H1 (cell line): ENCODE measurements around the gene SENP7. TPM values are rescaled to one million over a fixed set of nuclear protein-coding genes. Genes with fewer than 3 reads are reported as not detected.

Experiments
- CTCF ChIA-PET: fragments of 300-600 bp; sonication (Branson Sonifier 250); formaldehyde crosslinking; loops from one replicate; lab custom pipeline; 2021; ENCODE audit not compliant: partially characterized antibody; lab: Charles Lee
- POLR2A ChIA-PET: fragments of 300-600 bp; sonication (Branson Sonifier 250); formaldehyde crosslinking; loops from one replicate; lab custom pipeline; 2021; ENCODE audit warnings: inconsistent platforms; ENCODE audit not compliant: partially characterized antibody; lab: Charles Lee
- DNase-seq, 2 experiments: peaks; one replicate each; pipeline versions ENCODE4 v3.0.0 to v3.0.0-alpha.2; 2010 to 2022; ENCODE audit warnings: low spot score in 2 of 2, low read depth in 1 of 2, mixed read lengths in 1 of 2
- FAIRE-seq: peaks from 2 replicates; lab custom pipeline; 2011; peaks lifted over from hg19 to GRCh38; lab: Jason Lieb, UNC
- H2AFZ ChIP-seq: 2 replicates; pipeline ENCODE4 v1.8.1; 2012; ENCODE audit warnings: low read length, inconsistent platforms
- H2AK5ac ChIP-seq: 2 replicates; pipeline ENCODE4 v1.6.1; 2013; ENCODE audit warnings: low read depth, low read length
- H2BK120ac ChIP-seq: replicated peaks from 2 replicates; pipeline ENCODE3; 2013; ENCODE audit warnings: low read depth, low read length, inconsistent platforms
- H2BK12ac ChIP-seq: 2 replicates; pipeline ENCODE4 v1.6.1; 2013; ENCODE audit warnings: low read depth, low read length
- H2BK15ac ChIP-seq: 2 replicates; pipeline ENCODE4 v1.6.1; 2013; ENCODE audit warnings: low read length
- H2BK20ac ChIP-seq: 2 replicates; pipeline ENCODE4 v1.6.1; 2013; ENCODE audit warnings: low read length
- H2BK5ac ChIP-seq: 2 replicates; pipeline ENCODE4 v1.6.1; 2013; ENCODE audit warnings: low read depth, low read length
- H3K14ac ChIP-seq: 2 replicates; pipeline ENCODE4 v1.6.1; 2013; ENCODE audit warnings: inconsistent platforms; ENCODE audit not compliant: insufficient read length
- H3K18ac ChIP-seq: 2 replicates; pipeline ENCODE4 v1.6.1; 2013; ENCODE audit warnings: low read length; ENCODE audit errors: extremely low read depth
- H3K23ac ChIP-seq: 2 replicates; pipeline ENCODE4 v1.6.1; 2013; ENCODE audit warnings: inconsistent platforms; ENCODE audit not compliant: insufficient read length
- H3K23me2 ChIP-seq: 2 replicates; pipeline ENCODE4 v1.6.1; 2013; ENCODE audit warnings: low read depth, low read length
- H3K27ac ChIP-seq: 2 replicates; pipeline ENCODE4 v1.6.1; 2011; ENCODE audit warnings: low read depth, low read length, inconsistent platforms
- H3K27me3 ChIP-seq, 4 experiments: replicated peaks in 1 of 4; 1 replicate in 1 of 4; 2 replicates in 3 of 4; pipeline versions ENCODE4 v1.6.1 to v1.8.1; 2011 to 2013; ENCODE audit warnings: low read length in 3 of 4, mild to moderate bottlenecking in 3 of 4, inconsistent platforms in 2 of 4, mixed read lengths in 2 of 4, moderate library complexity in 1 of 4; ENCODE audit not compliant: control insufficient read depth in 3 of 4, insufficient read depth in 3 of 4; ENCODE audit errors: extremely low read depth in 1 of 4
- H3K36me3 ChIP-seq, 4 experiments: 2 replicates each; pipeline versions ENCODE4 v1.6.1 to v1.8.1; 2011 to 2013; ENCODE audit warnings: mild to moderate bottlenecking in 4 of 4, low read length in 3 of 4, moderate library complexity in 2 of 4, control low read depth in 1 of 4, inconsistent platforms in 1 of 4; ENCODE audit not compliant: insufficient read depth in 4 of 4, control insufficient read depth in 2 of 4
- H3K4ac ChIP-seq: replicated peaks from 2 replicates; pipeline ENCODE3; 2013; ENCODE audit warnings: low read length, low read depth, mixed read lengths, inconsistent platforms; ENCODE audit not compliant: insufficient read length
- H3K4me1 ChIP-seq, 4 experiments: replicated peaks in 1 of 4; 1 replicate in 1 of 4; 2 replicates in 3 of 4; pipeline versions ENCODE4 v1.6.1 to v1.8.1; 2011 to 2013; ENCODE audit warnings: low read length in 3 of 4, inconsistent platforms in 2 of 4, mixed read lengths in 1 of 4; ENCODE audit not compliant: insufficient read depth in 4 of 4, control insufficient read depth in 3 of 4
- H3K4me2 ChIP-seq, 2 experiments: 2 replicates each; pipeline versions ENCODE4 v1.6.1 to v1.8.1; 2011 to 2013; ENCODE audit warnings: low read depth in 2 of 2, low read length in 2 of 2, control low read depth in 1 of 2, inconsistent platforms in 1 of 2, mild to moderate bottlenecking in 1 of 2; ENCODE audit not compliant: insufficient read depth in 1 of 2
- H3K4me3 ChIP-seq, 4 experiments: fragments of 200-600, 300-600 bp in 1 of 4; sonication (generic), shearing (Covaris generic), sonication (Bioruptor Twin) in 1 of 4; 2 replicates each; pipeline versions ENCODE4 v1.5.1 to v1.8.1; 2011 to 2016; ENCODE audit warnings: low read length in 4 of 4, low read depth in 3 of 4, control low read depth in 2 of 4, inconsistent platforms in 2 of 4, mild to moderate bottlenecking in 2 of 4, mixed read lengths in 1 of 4, moderate library complexity in 1 of 4; ENCODE audit not compliant: insufficient read depth in 2 of 4; ENCODE audit errors: extremely low read depth in 1 of 4
- H3K56ac ChIP-seq: replicated peaks from 2 replicates; pipeline ENCODE3; 2013; ENCODE audit warnings: low read depth, mild to moderate bottlenecking, mixed read lengths, low read length, inconsistent platforms; ENCODE audit not compliant: insufficient read length
- H3K79me1 ChIP-seq: 2 replicates; pipeline ENCODE4 v1.6.1; 2013; ENCODE audit warnings: low read depth, low read length, control low read depth
- H3K79me2 ChIP-seq, 2 experiments: 2 replicates each; pipeline versions ENCODE4 v1.6.1 to v1.8.1; 2012 to 2013; ENCODE audit warnings: low read length in 2 of 2, mild to moderate bottlenecking in 2 of 2, inconsistent platforms in 1 of 2; ENCODE audit not compliant: insufficient read depth in 2 of 2, control insufficient read depth in 1 of 2
- H3K9ac ChIP-seq, 4 experiments: replicated peaks in 1 of 4; 1 replicate in 1 of 4; 2 replicates in 3 of 4; pipeline versions ENCODE4 v1.6.1 to v1.8.1; 2011 to 2013; ENCODE audit warnings: low read depth in 3 of 4, low read length in 3 of 4, control low read depth in 2 of 4, mild to moderate bottlenecking in 2 of 4, moderate library complexity in 2 of 4, inconsistent platforms in 1 of 4; ENCODE audit errors: extremely low read depth in 1 of 4
- H3K9me3 ChIP-seq, 2 experiments: 2 replicates each; pipeline versions ENCODE4 v1.6.1 to v1.8.1; 2012 to 2013; ENCODE audit warnings: mild to moderate bottlenecking in 2 of 2, moderate library complexity in 2 of 2, control low read depth in 1 of 2, inconsistent platforms in 1 of 2, low read depth in 1 of 2, low read length in 1 of 2, mixed read lengths in 1 of 2; ENCODE audit not compliant: insufficient read depth in 2 of 2
- H4K20me1 ChIP-seq, 2 experiments: replicated peaks in 1 of 2; 2 replicates each; pipeline versions ENCODE3 to v1.8.1; 2011 to 2013; ENCODE audit warnings: inconsistent platforms in 2 of 2, low read length in 2 of 2, mild to moderate bottlenecking in 1 of 2; ENCODE audit not compliant: insufficient read depth in 2 of 2, control insufficient read depth in 1 of 2
- H4K5ac ChIP-seq: 2 replicates; pipeline ENCODE4 v1.6.1; 2013; ENCODE audit warnings: low read length, low read depth, mixed read lengths, inconsistent platforms; ENCODE audit not compliant: insufficient read length
- H4K8ac ChIP-seq: 2 replicates; pipeline ENCODE4 v1.8.0; 2013; ENCODE audit warnings: mild to moderate bottlenecking, moderate library complexity, low read length, inconsistent platforms; ENCODE audit not compliant: insufficient read depth; ENCODE audit errors: extremely low read depth
- H4K91ac ChIP-seq: replicated peaks from 2 replicates; pipeline ENCODE3; 2013; ENCODE audit warnings: low read length, mixed read lengths, inconsistent platforms; ENCODE audit not compliant: insufficient read length
- BRCA1 ChIP-seq: IDR thresholded peaks from 2 replicates; pipeline ENCODE4 v1.6.1; 2012; ENCODE audit warnings: low read depth, low read length, improper control_type of control experiment
- CBX8 ChIP-seq: fragments of 300-800, 300-1000 bp; sonication (generic); IDR thresholded peaks from 2 replicates; pipeline ENCODE4 v1.7.1; 2016; ENCODE audit warnings: low read depth, low read length, borderline replicate concordance
- CEBPB ChIP-seq: IDR thresholded peaks from 2 replicates; pipeline ENCODE4 v1.6.1; 2012; ENCODE audit warnings: low read depth, low read length
- CTBP2 ChIP-seq: IDR thresholded peaks from 2 replicates; pipeline ENCODE4 v1.7.0; 2011; ENCODE audit warnings: borderline replicate concordance, mild to moderate bottlenecking, moderate library complexity, mixed read lengths, low read length; ENCODE audit not compliant: insufficient read depth, insufficient read length
- EP300 ChIP-seq, 2 experiments: IDR thresholded peaks; 1 replicate in 1 of 2; 2 replicates in 1 of 2; pipeline ENCODE4 v1.6.1; 2011 to 2012; ENCODE audit warnings: low read depth in 2 of 2, low read length in 2 of 2, mild to moderate bottlenecking in 2 of 2, borderline replicate concordance in 1 of 2, inconsistent platforms in 1 of 2, moderate library complexity in 1 of 2
- GABPA ChIP-seq: IDR thresholded peaks from 2 replicates; pipeline ENCODE4 v1.6.1; 2011; ENCODE audit warnings: mild to moderate bottlenecking, low read length, moderate library complexity, borderline replicate concordance; ENCODE audit not compliant: insufficient read depth
- SRF ChIP-seq: IDR thresholded peaks from 2 replicates; pipeline ENCODE4 v1.6.1; 2011; ENCODE audit warnings: mild to moderate bottlenecking, low read depth, low read length, moderate library complexity
- WGBS, 2 experiments: shearing (Covaris generic) in 1 of 2; methylation state at CpG; one replicate each; pipeline versions ENCODE4 v1.1.6 to v1.1.7; 2013 to 2015; ENCODE audit warnings: low lambda C conversion rate in 2 of 2, mixed read lengths in 2 of 2, inconsistent platforms in 1 of 2, low coverage in 1 of 2, missing lambda C conversion rate in 1 of 2; ENCODE audit not compliant: insufficient replicate concordance in 2 of 2, insufficient coverage in 1 of 2, insufficient read length in 1 of 2; ENCODE audit errors: extremely low coverage in 1 of 2, missing lambda C conversion rate in 1 of 2; 5-methylcytosine and 5-hydroxymethylcytosine counted together
- polyA plus RNA-seq, 7 experiments: library from polyadenylated mRNA; depleted of rRNA in 3 of 7; stranded (reverse) in 5 of 7; unstranded in 2 of 7; fragments of >200 nt in 5 of 7; fragments of 200-250 nt in 2 of 7; gene quantifications; 1 replicate in 5 of 7; 2 replicates in 1 of 7; 4 replicates in 1 of 7; pipeline versions ENCODE4 v1.2.1 to v1.2.3, GENCODE V29; 2011 to 2013; ENCODE audit warnings: missing spikeins in 2 of 7, mixed read lengths in 2 of 7
- total RNA-seq: library from RNA; stranded (reverse); fragmentation: NEBNext Ultra II Directional; extraction: Animal tissue kit (Norgen Biotek cat#: 25700); gene quantifications from 2 replicates; pipeline ENCODE4 v1.2.1, GENCODE V29; 2021
- TF ChIP-seq, protein P1 (sequence below): IDR thresholded peaks from 2 replicates; pipeline ENCODE4 v1.6.1; 2012; ENCODE audit warnings: inconsistent platforms

The SENP7 gene
- total and polyA plus RNA-seq, 2 of the 8 experiments (the other 6 are each of a cell fraction or from before 2014, with no cell fraction given) = 2.8 to 7.8 TPM

DNA sequence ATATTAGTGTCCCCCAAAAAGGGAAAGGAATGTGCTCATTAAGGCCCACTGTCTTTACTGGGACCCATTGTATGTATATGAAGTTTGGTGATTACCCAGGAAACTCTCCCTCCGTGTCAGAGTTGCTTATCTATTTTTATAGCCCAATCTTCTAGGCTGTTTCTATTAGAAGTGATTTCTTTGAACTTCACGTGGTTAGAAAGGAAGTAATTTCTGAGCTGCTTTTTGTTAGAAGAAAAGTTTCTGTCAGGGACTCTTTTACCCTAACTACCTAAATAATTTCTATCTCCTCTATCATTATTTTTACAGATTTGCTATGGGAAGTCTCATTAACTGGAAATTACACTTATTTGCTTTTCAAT lies 17.7 kb upstream of the SENP7 start:
- H4K5ac ChIP-seq = no peak overlapping the region
- 8% methylated on average over 2 of the region's 2 CpGs; no CpG with 5 or more reads in 1 of the 2 experiments for WGBS, 2 experiments
- peak overlapping the region; percentile 26 to 43; a peak in 3 of 4 replicates for H3K4me2 ChIP-seq
- H3K18ac ChIP-seq = no peak overlapping the region
- peak overlapping the region in 1 of 4 experiments; percentile 9; a peak in 2 of 7 replicates for H3K9ac ChIP-seq
- H4K91ac ChIP-seq = no peak overlapping the region
- no peak overlapping the region for H2AK5ac ChIP-seq
- no peak overlapping the region for H2BK15ac ChIP-seq
- 0 out of 8 replicates have a peak, but pooled peaks cover 0 to under 1% (median 0%) of the 10 kb centered on the region in 4 experiments for H3K36me3 ChIP-seq
- H2BK20ac ChIP-seq = no peak overlapping the region
- no peak overlapping the region for H3K56ac ChIP-seq
- H3K9me3 ChIP-seq = peaks cover 3 to 8% of the 10 kb centered on the region in 2 experiments; a peak in 3 of 4 replicates
- H3K27ac ChIP-seq = peak overlapping the region; percentile 41
- no peak overlapping the region for H3K4ac ChIP-seq
- FAIRE-seq (no peak), DNase-seq (no peak)
- no peaks in the 10 kb centered on the region for H3K79me2 ChIP-seq
- no peak overlapping the region for H2BK5ac ChIP-seq
- H3K23me2 ChIP-seq = no peaks in the 10 kb centered on the region
- ChIA-PET CTCF (interaction anchor here (1.3 kb wide), 1 partner anchor 14 kb away, joined by 4 read pairs; no protein-coding TSS in a partner anchor), POLR2A (interaction anchor here (0.9 to 1.9 kb wide), 10 partner anchors 8 to 194 kb away, joined by 3 to 14 read pairs (median 4); partner anchors contain the start of genes CEP97, SENP7 and TRMT10C)
- peak overlapping the region; percentile 91 for H2BK120ac ChIP-seq
- H3K4me1 ChIP-seq = peaks cover 6 to 21% (median 14%) of the 10 kb centered on the region in 4 experiments; a peak in 6 of 7 replicates
- H3K27me3 ChIP-seq = no peaks in the 10 kb centered on the region
- H3K79me1 ChIP-seq = no peaks in the 10 kb centered on the region
- H4K8ac ChIP-seq = no peak overlapping the region
- H2BK12ac ChIP-seq = no peak overlapping the region
- peak overlapping the region in 1 of 4 experiments; percentile 39; a peak in 1 of 8 replicates for H3K4me3 ChIP-seq
- no peaks in the 10 kb centered on the region for H4K20me1 ChIP-seq
- TF ChIP-seq CEBPB (no peak), SRF (no peak), BRCA1 (no peak), EP300 (IDR thresholded peaks at IDR 0.05; ENCODE audit: borderline replicate concordance in 1 of 2, low read depth in 2 of 2, low read length in 2 of 2) (no peak), CTBP2 (peak; percentile 2), CBX8 (no peak), GABPA (no peak)
- TF ChIP-seq, protein P1, sequence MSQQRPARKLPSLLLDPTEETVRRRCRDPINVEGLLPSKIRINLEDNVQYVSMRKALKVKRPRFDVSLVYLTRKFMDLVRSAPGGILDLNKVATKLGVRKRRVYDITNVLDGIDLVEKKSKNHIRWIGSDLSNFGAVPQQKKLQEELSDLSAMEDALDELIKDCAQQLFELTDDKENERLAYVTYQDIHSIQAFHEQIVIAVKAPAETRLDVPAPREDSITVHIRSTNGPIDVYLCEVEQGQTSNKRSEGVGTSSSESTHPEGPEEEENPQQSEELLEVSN = no peak
- H3K23ac ChIP-seq = no peak overlapping the region
- H2AFZ ChIP-seq = no peak overlapping the region
- no peak overlapping the region for H3K14ac ChIP-seq
